HEK293T (cell line): ENCODE data around the gene GRHL1.

ENCODE experiments used
- BHLHE40 ChIP-seq: fragments of 450-650 bp; IDR thresholded peaks from 2 replicates; pipeline ENCODE4 v1.6.1; 2016; ENCODE audit warnings: mild to moderate bottlenecking, moderate library complexity, borderline replicate concordance
- ELF4 ChIP-seq: fragments of 450-650 bp; IDR thresholded peaks from 2 replicates; pipeline ENCODE4 v1.6.1; 2017; ENCODE audit warnings: antibody characterized with exemption
- FOXM1 ChIP-seq: fragments of 450-650 bp; IDR thresholded peaks from 2 replicates; pipeline ENCODE4 v1.6.1; 2017; ENCODE audit warnings: mild to moderate bottlenecking, borderline replicate concordance
- HDGF ChIP-seq: fragments of 450-650 bp; IDR thresholded peaks from 2 replicates; pipeline ENCODE4 v1.6.1; 2017; ENCODE audit warnings: antibody characterized with exemption, borderline replicate concordance
- LEF1 ChIP-seq: fragments of 450-650 bp; IDR thresholded peaks from 2 replicates; pipeline ENCODE4 v1.6.1; 2017; ENCODE audit warnings: mild to moderate bottlenecking, borderline replicate concordance
- SP1 ChIP-seq: fragments of 450-650 bp; IDR thresholded peaks from 2 replicates; pipeline ENCODE4 v1.6.1; 2017
- TARDBP ChIP-seq: fragments of 450-650 bp; IDR thresholded peaks from 2 replicates; pipeline ENCODE4 v1.6.1; 2016
- ZNF384 ChIP-seq: fragments of 450-650 bp; IDR thresholded peaks from 2 replicates; pipeline ENCODE4 v1.6.1; 2016

DNA sequence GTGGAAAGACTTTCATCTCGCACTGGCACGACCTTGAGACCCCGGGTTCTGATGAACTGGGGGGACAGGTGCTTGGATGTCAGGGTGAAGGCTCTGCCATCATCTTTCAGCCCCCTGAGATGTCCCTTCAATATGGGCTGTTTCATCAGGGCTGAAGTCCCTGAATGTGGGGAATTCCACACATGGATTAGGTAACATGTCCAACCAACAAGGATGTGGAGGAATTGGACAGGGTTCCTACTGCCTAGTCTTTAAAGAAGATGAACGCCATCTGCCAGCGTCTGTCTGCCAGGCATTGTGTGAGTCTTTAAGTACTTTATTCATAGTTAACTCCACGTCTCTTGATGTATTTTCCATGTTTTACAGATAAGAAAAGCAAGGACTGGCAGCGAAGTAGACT lies 5.9 kb upstream of the GRHL1 start:
- TF ChIP-seq SP1: no peak
- TF ChIP-seq ZNF384: no peak
- no peak for TF ChIP-seq HDGF
- no peak for TF ChIP-seq BHLHE40
- TF ChIP-seq LEF1: no peak
- no peak for TF ChIP-seq FOXM1
- TF ChIP-seq TARDBP: no peak
- TF ChIP-seq ELF4: no peak
